ENCODE measurements around the gene FEZ2. TPM values are rescaled to one million over a fixed set of nuclear protein-coding genes. Genes with fewer than 3 reads are reported as not detected.

FEZ2 gene
- total and polyA plus RNA-seq, 2 of the 13 experiments (the other 11 are each of a cell fraction or from before 2014, with no cell fraction given) = 42.5 to 59.1 TPM

GRCh38 chr2:36618381-36618780 lies 20.4 kb upstream of the FEZ2 start (continued):
- TF ChIP-seq DMTF1 (CRISPR knock-in tag; IDR thresholded peaks at IDR 0.05) (no peak), RERE (CRISPR knock-in tag; IDR thresholded peaks at IDR 0.05; ENCODE audit: low read depth) (no peak), HCFC1 (IDR thresholded peaks at IDR 0.05; ENCODE audit: low read depth, low read length) (peak; percentile 83), SNAPC2 (CRISPR knock-in tag; IDR thresholded peaks at IDR 0.05) (no peak), ZNF138 (CRISPR knock-in tag; IDR thresholded peaks at IDR 0.05; ENCODE audit: low read depth) (no peak), THAP11 (CRISPR knock-in tag; IDR thresholded peaks at IDR 0.05) (peak; percentile 99), CEBPB (IDR thresholded peaks at IDR 0.05; ENCODE audit: borderline replicate concordance, low read depth, low read length) (no peak), SUZ12 (IDR thresholded peaks at IDR 0.05; ENCODE audit: low read depth, low read length) (peak; percentile 55; the same call in 1 of the 2 replicates), ZKSCAN8 (CRISPR knock-in tag; IDR thresholded peaks at IDR 0.05; ENCODE audit: borderline replicate concordance) (no peak), ZSCAN29 (CRISPR knock-in tag; conservative IDR thresholded peaks at IDR 0.05) (no peak), JUN (CRISPR knock-in tag; IDR thresholded peaks at IDR 0.05) (no peak), ELF3 (CRISPR knock-in tag; IDR thresholded peaks at IDR 0.05) (no peak), NRL (CRISPR knock-in tag; IDR thresholded peaks at IDR 0.05; ENCODE audit: borderline replicate concordance) (no peak), RNF2 (conservative IDR thresholded peaks at IDR 0.05; ENCODE audit: low read depth) (no peak), HINFP (CRISPR knock-in tag; IDR thresholded peaks at IDR 0.05; ENCODE audit: low read depth) (no peak), IKZF5 (CRISPR knock-in tag; IDR thresholded peaks at IDR 0.05) (no peak), FOXK2 (IDR thresholded peaks at IDR 0.05) (no peak)
- TF ChIP-seq, protein P1, sequence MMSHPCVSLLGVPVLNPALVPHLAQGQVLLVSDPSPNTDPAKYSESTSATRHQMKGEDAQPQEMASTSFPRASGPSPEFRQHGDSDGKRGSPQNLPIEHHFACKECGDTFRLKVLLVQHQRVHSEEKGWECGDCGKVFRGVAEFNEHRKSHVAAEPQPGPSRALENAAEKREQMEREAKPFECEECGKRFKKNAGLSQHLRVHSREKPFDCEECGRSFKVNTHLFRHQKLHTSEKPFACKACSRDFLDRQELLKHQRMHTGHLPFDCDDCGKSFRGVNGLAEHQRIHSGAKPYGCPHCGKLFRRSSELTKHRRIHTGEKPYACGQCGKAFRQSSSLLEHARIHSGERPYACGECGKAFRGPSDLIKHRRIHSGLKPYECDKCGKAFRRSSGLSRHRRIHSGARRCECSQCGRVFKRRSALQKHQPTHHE (CRISPR knock-in tag; IDR thresholded peaks at IDR 0.05; ENCODE audit: borderline replicate concordance) = no peak
